ENCODE data around the gene NFE2L2. TPM values are rescaled to one million over a fixed set of nuclear protein-coding genes. Genes with fewer than 3 reads are reported as not detected.
A peak's percentile ranks its signal among the peaks of the same experiment; 100 is the strongest.

The NFE2L2 gene
- total RNA-seq, 4 donors from 2014 or later: 62.0 to 115 (median 72.3) TPM

- DNase-seq (ENCODE audit: extremely low spot score): no peak
- no peaks in the 10 kb centered on the region for H3K9me3 ChIP-seq
- H3K27me3 ChIP-seq: no peaks in the 10 kb centered on the region
- intact Hi-C loops (cut with DNase I): no loop called here
- peaks cover 0 to 34% (median 23%) of the 10 kb centered on the region in 4 donors for H3K4me1 ChIP-seq
- TF ChIP-seq EP300 (IDR thresholded peaks at IDR 0.05): no peak
- no peak for TF ChIP-seq CTCF (IDR thresholded peaks at IDR 0.05)
- no peak for TF ChIP-seq POLR2A (IDR thresholded peaks at IDR 0.05; ENCODE audit: low read depth)
- peak in 1 of 2 donors; percentile 74 for TF ChIP-seq POLR2AphosphoS5 (IDR thresholded peaks at IDR 0.05)
- peak overlapping the region in 3 of 4 donors; percentile 19 to 29 (median 22) for H3K4me3 ChIP-seq
- 38% methylated on average over 5 of the region's 5 CpGs for WGBS
- H3K27ac ChIP-seq (replicated peaks in 1 of 4): peak overlapping the region; percentile 63 to 77 (median 64)
- no peaks in the 10 kb centered on the region for H3K36me3 ChIP-seq
These were observed 10.7 kb upstream of the NFE2L2 start for GRCh38 chr2:177275040-177275742.

GRCh38 chr2:177273408-177273807 lies 8.9 kb upstream of the NFE2L2 start:
- TF ChIP-seq POLR2A (IDR thresholded peaks at IDR 0.05; ENCODE audit: low read depth) (no peak), CTCF (IDR thresholded peaks at IDR 0.05) (no peak), EP300 (IDR thresholded peaks at IDR 0.05) (no peak), POLR2AphosphoS5 (IDR thresholded peaks at IDR 0.05) (no peak)
- intact Hi-C loops (cut with DNase I): no loop called here
- WGBS: 77% methylated on average over 3 of the region's 3 CpGs
- no peak for DNase-seq (ENCODE audit: extremely low spot score)
- H3K36me3 ChIP-seq: no peaks in the 10 kb centered on the region
- H3K9me3 ChIP-seq: no peaks in the 10 kb centered on the region
- H3K27me3 ChIP-seq: no peaks in the 10 kb centered on the region
- H3K27ac ChIP-seq (replicated peaks in 1 of 4): peak overlapping the region in 1 of 4 donors; percentile 34
- no peak overlapping the region for H3K4me3 ChIP-seq
- peaks cover 0 to 27% (median 19%) of the 10 kb centered on the region in 4 donors for H3K4me1 ChIP-seq

GRCh38 chr2:177272765-177273164 lies 8.2 kb upstream of the NFE2L2 start:
- no peaks in the 10 kb centered on the region for H3K36me3 ChIP-seq
- peaks cover 0 to 27% (median 19%) of the 10 kb centered on the region in 4 donors for H3K4me1 ChIP-seq
- intact Hi-C loops (cut with DNase I): no loop called here
- DNase-seq (ENCODE audit: extremely low spot score): no peak
- H3K4me3 ChIP-seq: no peak overlapping the region
- H3K27ac ChIP-seq (replicated peaks in 1 of 4): no peak overlapping the region
- H3K27me3 ChIP-seq: no peaks in the 10 kb centered on the region
- no peaks in the 10 kb centered on the region for H3K9me3 ChIP-seq
- WGBS: 91% methylated on average over 2 of the region's 2 CpGs
- TF ChIP-seq EP300 (IDR thresholded peaks at IDR 0.05): no peak
- TF ChIP-seq CTCF (IDR thresholded peaks at IDR 0.05): no peak
- TF ChIP-seq POLR2A (IDR thresholded peaks at IDR 0.05; ENCODE audit: low read depth): no peak
- TF ChIP-seq POLR2AphosphoS5 (IDR thresholded peaks at IDR 0.05): no peak

GRCh38 chr2:177271981-177272666 lies 7.6 kb upstream of the NFE2L2 start:
- TF ChIP-seq EP300 (IDR thresholded peaks at IDR 0.05): no peak
- no peak for TF ChIP-seq POLR2A (IDR thresholded peaks at IDR 0.05; ENCODE audit: low read depth)
- TF ChIP-seq POLR2AphosphoS5 (IDR thresholded peaks at IDR 0.05): no peak
- no peak for TF ChIP-seq CTCF (IDR thresholded peaks at IDR 0.05)
- DNase-seq (ENCODE audit: extremely low spot score): no peak
- Histone ChIP-seq H3K36me3 (no peaks in the 10 kb centered on the region), H3K4me1 (peaks cover 0 to 27% (median 19%) of the 10 kb centered on the region in 4 donors), H3K27me3 (no peaks in the 10 kb centered on the region), H3K4me3 (no peak overlapping the region), H3K27ac (replicated peaks in 1 of 4) (no peak overlapping the region), H3K9me3 (no peaks in the 10 kb centered on the region)
- intact Hi-C loops (cut with DNase I): no loop called here
- 91% methylated on average over 1 of the region's 1 CpG for WGBS

Data from esophagus muscularis mucosa (tissue), 4 donors.